GM10248 (cell line): ENCODE data around the gene CHD5.

Experiments
- CTCF ChIA-PET: fragments of 300-600 bp; sonication (Branson Sonifier 250); formaldehyde crosslinking; extraction: SDS; loops from one replicate; lab custom pipeline; 2021; ENCODE audit warnings: antibody characterized with exemption; lab: Yijun Ruan, JAX
- POLR2A ChIA-PET: fragments of 350-650 bp; sonication (Branson Sonifier 250); formaldehyde crosslinking; extraction: SDS; loops from one replicate; lab custom pipeline; 2020; ENCODE audit warnings: antibody characterized with exemption; lab: Yijun Ruan, JAX
- DNase-seq: peaks from one replicate; pipeline ENCODE4 v3.0.0; 2012; ENCODE audit errors: extremely low spot score
- TF ChIP-seq, protein P1 (sequence below): IDR thresholded peaks from 2 replicates; pipeline ENCODE4 v1.5.1; 2012; ENCODE audit warnings: mild to moderate bottlenecking, low read depth; ENCODE audit errors: extremely low read depth, missing control alignments, control extremely low read depth

Gene CHD5

DNA sequence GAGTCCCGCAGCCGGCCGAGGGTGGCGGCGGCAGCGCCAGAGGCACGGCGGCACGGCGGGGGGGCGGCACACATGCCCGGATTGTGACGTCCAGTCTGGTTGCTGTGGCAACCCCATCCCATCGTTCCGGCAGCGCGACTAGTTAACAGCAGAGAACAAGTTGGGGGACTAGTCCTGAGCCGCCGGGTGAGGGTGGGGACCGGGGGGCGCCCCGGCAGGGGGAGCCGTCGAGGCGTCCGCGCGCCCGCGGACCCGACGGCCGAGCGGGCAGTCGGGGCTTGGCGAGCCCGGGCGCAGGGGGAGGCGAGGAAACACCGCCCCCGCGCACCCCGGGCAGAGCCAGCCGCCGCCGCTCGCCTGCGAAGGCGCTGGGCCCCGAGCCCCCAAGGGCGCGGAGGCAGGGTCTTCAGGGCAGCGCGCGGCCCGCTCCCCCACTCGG lies at the start of gene CHD5:
Gene CHD5, minus strand, starts transcription at position 54 of the 439 bp plus-strand sequence. CDS start 298 bp downstream, outside the sequence.
- ChIA-PET POLR2A (no interaction called here), CTCF (interaction anchor here (1.2 kb wide), 1 partner anchor 27 kb away, joined by 3 read pairs; no protein-coding TSS in a partner anchor)
- no peak for DNase-seq
- TF ChIP-seq, protein P1, sequence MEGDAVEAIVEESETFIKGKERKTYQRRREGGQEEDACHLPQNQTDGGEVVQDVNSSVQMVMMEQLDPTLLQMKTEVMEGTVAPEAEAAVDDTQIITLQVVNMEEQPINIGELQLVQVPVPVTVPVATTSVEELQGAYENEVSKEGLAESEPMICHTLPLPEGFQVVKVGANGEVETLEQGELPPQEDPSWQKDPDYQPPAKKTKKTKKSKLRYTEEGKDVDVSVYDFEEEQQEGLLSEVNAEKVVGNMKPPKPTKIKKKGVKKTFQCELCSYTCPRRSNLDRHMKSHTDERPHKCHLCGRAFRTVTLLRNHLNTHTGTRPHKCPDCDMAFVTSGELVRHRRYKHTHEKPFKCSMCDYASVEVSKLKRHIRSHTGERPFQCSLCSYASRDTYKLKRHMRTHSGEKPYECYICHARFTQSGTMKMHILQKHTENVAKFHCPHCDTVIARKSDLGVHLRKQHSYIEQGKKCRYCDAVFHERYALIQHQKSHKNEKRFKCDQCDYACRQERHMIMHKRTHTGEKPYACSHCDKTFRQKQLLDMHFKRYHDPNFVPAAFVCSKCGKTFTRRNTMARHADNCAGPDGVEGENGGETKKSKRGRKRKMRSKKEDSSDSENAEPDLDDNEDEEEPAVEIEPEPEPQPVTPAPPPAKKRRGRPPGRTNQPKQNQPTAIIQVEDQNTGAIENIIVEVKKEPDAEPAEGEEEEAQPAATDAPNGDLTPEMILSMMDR, result peak; percentile 14

DNA sequence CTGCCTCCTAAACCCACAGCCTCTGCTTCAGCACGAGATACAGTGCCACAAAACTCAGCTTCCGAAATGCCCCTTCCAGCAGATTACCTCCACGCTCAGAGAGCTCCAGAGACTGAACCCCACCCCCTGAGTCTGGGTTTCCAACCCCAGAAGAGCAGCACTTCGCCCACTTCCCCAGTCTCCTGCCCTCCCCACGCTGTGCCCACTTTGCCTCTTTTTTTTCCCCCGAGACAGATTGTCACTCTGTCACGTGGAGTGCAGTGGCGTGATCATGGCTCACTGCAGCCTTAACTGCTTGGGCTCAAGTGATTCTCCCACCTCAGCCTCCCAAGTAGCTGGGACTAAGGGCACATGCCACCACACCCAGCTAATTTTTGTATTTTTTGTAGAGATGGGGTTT lies 45.5 kb upstream of the CHD5 start:
- POLR2A ChIA-PET, result interaction anchor here (0.5 kb wide), 1 partner anchor 144 kb away, joined by 4 read pairs; no protein-coding TSS in a partner anchor
- TF ChIP-seq, protein P1, result no peak
- CTCF ChIA-PET, result interaction anchor here (0.7 to 2.1 kb wide), 6 partner anchors 10 to 20 kb away, joined by 3 to 11 read pairs (median 4); partner anchors contain the start of gene RNF207
- DNase-seq, result no peak

DNA sequence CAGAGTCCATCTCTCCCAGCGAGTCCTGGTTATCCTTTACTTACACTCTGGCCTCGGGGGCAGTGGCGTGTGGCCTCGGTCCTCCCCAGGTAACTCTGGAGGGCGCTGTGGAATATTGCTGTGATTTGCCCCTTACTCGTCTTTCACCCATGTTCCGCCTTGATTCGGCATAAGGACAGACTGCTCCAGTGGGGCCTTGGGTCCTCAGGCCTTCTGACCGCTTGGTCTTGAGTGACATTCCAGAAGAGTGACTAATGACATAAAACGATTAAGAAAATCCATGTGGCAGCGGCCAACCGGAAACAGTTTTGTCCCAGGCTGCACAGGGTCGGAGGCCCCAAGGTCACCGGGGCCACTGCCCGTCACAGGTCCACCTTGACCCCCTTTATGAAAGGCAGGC lies 44.6 kb upstream of the CHD5 start:
- POLR2A ChIA-PET, result no interaction called here
- TF ChIP-seq, protein P1, result no peak
- no peak for DNase-seq
- CTCF ChIA-PET, result interaction anchor here (0.7 to 1.7 kb wide), 3 partner anchors 9 to 20 kb away, joined by 3 to 4 read pairs (median 4); no protein-coding TSS in a partner anchor

DNA sequence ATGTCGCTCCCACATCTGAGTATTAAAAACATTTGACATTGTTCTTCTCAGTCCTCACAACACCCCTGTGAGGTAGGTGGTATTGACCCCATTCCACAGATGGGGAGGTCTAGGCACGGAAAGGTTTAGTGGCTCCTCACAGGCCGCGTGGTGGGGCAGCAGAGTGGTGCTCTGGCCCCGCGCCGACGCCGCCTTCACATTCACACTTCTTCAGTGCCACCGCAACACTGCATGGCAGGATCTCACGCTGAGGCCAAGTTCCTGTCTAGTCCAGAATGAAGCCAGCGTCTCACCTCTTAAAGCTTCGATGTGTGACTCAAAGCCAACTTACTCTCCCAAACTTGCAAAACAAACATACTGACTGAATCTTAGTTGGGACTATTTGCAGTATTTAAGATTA lies 43.5 kb upstream of the CHD5 start:
- POLR2A ChIA-PET, result no interaction called here
- TF ChIP-seq, protein P1, result no peak
- no peak for DNase-seq
- CTCF ChIA-PET, result interaction anchor here (0.9 kb wide), 1 partner anchor 422 kb away, joined by 3 read pairs; no protein-coding TSS in a partner anchor

DNA sequence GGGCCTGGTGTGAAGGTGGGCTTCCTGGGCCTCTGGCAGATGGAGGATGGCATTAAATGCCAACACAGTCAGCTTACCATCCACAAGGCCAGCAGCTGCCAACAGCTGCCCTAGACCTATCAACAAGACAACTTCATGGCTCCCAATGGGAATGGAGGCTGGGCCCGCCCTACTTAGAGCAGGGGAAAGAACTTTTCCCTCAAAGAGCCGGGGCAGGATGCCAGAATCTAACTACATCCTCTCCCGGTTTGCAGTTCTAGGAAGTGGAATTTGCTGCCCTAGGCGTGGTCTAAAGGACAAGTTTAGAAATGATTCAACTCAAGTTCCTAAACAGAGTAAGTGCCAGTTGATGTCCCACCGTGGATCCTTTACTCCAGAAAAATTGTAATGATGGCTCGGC lies 42.5 kb upstream of the CHD5 start:
- ChIA-PET POLR2A (interaction anchor here (0.6 kb wide), 1 partner anchor 258 kb away, joined by 3 read pairs; no protein-coding TSS in a partner anchor), CTCF (interaction anchor here (1.1 to 1.7 kb wide), 4 partner anchors 8 to 24 kb away, joined by 3 to 6 read pairs (median 4); partner anchors contain the start of gene RNF207)
- TF ChIP-seq, protein P1, result no peak
- no peak for DNase-seq

DNA sequence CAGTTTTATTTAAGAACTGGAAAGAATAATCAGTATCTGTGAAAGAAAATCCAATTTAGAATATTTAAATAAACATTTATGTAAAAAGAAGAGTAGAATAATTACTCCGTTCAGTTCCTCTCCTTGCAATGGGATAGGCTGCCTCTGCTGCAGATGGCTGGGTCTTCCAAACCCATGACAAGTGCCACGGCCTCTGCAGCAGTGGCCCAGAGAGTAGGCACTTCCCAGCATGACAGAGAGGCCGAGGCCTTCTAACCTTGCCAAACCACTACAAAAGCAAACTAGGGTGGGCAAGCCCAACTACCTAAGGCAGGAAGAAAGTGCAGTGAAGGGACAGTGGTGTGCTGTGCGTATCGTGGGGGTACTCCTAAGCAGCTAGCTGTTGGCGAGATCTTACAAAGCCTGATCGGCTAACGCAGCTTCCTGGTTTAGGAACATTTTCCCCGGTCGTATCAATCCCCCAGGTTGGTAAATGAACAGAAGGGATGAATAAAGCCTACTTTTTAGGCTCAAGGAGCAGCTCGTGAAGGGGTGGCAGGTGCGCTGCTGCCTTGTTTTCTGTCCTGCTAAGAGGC lies 41.2 kb upstream of the CHD5 start:
- TF ChIP-seq, protein P1, result no peak
- DNase-seq, result no peak
- POLR2A ChIA-PET, result no interaction called here
- CTCF ChIA-PET, result interaction anchor here (1.4 to 1.7 kb wide), 3 partner anchors 11 to 15 kb away, joined by 3 to 6 read pairs (median 4); partner anchors contain the start of gene RNF207
